Small intestine (tissue), 7 donors: ENCODE measurements around the gene OIP5. TPM values are rescaled to one million over a fixed set of nuclear protein-coding genes. Genes with fewer than 3 reads are reported as not detected.

Experiments
- DNase-seq, 2 donors: peaks; one replicate each; pipeline versions ENCODE4 v3.0.0 to v3.0.0-alpha.2; 2013
- FAIRE-seq: peaks from 2 replicates; lab custom pipeline; 2012; peaks lifted over from hg19 to GRCh38; lab: Jason Lieb, UNC
- H3K27ac ChIP-seq, 3 donors: one replicate each; pipeline ENCODE4 v1.5.1; 2013; ENCODE audit warnings: low read length in 2 of 3, mild to moderate bottlenecking in 2 of 3, control low read depth in 1 of 3, inconsistent platforms in 1 of 3, low read depth in 1 of 3, moderate library complexity in 1 of 3
- H3K27me3 ChIP-seq, 3 donors: one replicate each; pipeline ENCODE4 v1.6.1; 2013; ENCODE audit warnings: low read length in 3 of 3, inconsistent platforms in 1 of 3; ENCODE audit not compliant: control insufficient read depth in 3 of 3, insufficient read depth in 3 of 3
- H3K36me3 ChIP-seq, 3 donors: one replicate each; pipeline ENCODE4 v1.6.1; 2013; ENCODE audit warnings: low read length in 3 of 3, inconsistent platforms in 1 of 3, low read depth in 1 of 3, mild to moderate bottlenecking in 1 of 3, moderate library complexity in 1 of 3; ENCODE audit not compliant: control insufficient read depth in 3 of 3, insufficient read depth in 2 of 3
- H3K4me1 ChIP-seq, 3 donors: one replicate each; pipeline ENCODE4 v1.6.1; 2013; ENCODE audit warnings: low read length in 2 of 3, inconsistent platforms in 1 of 3, low read depth in 1 of 3, mild to moderate bottlenecking in 1 of 3, moderate library complexity in 1 of 3; ENCODE audit not compliant: control insufficient read depth in 3 of 3, insufficient read depth in 2 of 3
- H3K4me3 ChIP-seq, 3 donors: one replicate each; pipeline ENCODE4 v1.5.1; 2013; ENCODE audit warnings: low read length in 3 of 3, control low read depth in 1 of 3, inconsistent platforms in 1 of 3, low read depth in 1 of 3, mild to moderate bottlenecking in 1 of 3, moderate library complexity in 1 of 3
- H3K9me3 ChIP-seq, 2 donors: one replicate each; pipeline ENCODE4 v1.6.1; 2013; ENCODE audit warnings: low read depth in 1 of 2, low read length in 1 of 2; ENCODE audit not compliant: control insufficient read depth in 2 of 2, insufficient read depth in 1 of 2
- WGBS, 3 donors: extraction: QIAGEN DNeasy Blood & Tissue Kit; methylation state at CpG; one replicate each; pipeline ENCODE4 v1.1.7; 2013; 5-methylcytosine and 5-hydroxymethylcytosine counted together
- polyA plus RNA-seq, 4 donors: library from polyadenylated mRNA; stranded (reverse) in 3 of 4; unstranded in 1 of 4; fragments of 200-250 nt in 3 of 4; fragments of 120-200 nt in 1 of 4; gene quantifications; one replicate each; pipeline versions ENCODE4 v1.2.1 to v1.2.3, GENCODE V29; 2013
- donor health status: healthy with polysubstance abuse.
- donor health status: control.
- donor health status: control.
- donor health status: Bipolar disorder and iron deficiency.
- donor health status: healthy.

OIP5 gene
- polyA plus RNA-seq, 4 donors: 1.8 to 16.2 (median 6.7) TPM; not detected in 1

DNA sequence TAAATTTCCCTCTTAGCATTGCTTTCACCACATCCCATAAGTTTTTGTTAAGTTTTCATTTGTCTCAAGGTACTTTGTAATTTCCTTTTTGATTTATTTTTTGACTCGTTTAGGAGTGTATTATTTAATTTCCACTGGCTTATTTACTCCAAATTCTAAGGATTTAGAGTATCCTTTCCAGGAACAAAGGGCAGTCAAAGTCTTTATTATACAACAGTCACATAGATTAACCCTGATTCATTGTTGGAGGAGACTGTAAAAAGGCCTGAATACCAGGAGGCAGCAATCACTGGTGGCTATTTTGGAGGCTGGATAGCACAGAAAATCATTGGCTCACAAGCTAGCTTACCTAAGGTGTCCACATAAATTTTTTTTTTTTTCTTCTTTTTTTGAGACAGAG lies 39.9 kb downstream of the OIP5 start:
- Histone ChIP-seq H3K9me3 (no peaks in the 10 kb centered on the region), H3K27ac (peak overlapping the region in 1 of 3 donors; percentile 58), H3K4me3 (no peak overlapping the region), H3K36me3 (peaks cover 6 to 52% (median 8%) of the 10 kb centered on the region in 3 donors), H3K27me3 (no peaks in the 10 kb centered on the region), H3K4me1 (no peaks in the 10 kb centered on the region)
- FAIRE-seq: no peak
- 24 to 48% (median 45%) methylated on average over 1 of the region's 1 CpG for WGBS, 3 donors
- DNase-seq: no peak

DNA sequence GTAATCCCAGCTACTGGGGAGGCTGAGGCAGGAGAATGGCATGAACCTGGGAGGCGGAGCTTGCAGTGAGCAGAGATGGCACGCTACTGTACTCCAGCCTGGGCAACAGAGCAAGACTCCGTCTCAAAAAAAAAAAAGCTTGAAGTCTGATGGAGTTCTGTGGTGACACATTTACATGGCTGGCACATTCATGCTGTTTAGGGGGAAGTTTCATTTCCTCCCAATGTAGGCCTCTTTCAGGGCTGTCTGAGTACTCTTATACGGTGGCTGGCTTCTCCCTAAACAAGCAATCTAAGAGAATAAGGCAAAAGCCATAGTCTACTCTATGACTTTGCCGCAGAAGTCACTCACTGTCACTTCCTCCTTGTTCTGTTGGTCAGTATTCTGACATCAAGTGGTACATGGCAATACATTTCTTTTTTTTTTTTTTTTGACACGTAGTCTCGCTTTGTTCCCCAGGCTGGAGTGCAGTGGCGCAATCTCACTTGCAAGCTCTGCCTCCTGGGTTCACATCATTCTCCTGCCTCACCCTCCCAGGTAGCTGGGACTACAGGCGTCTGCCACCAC lies 41.2 kb downstream of the OIP5 start:
- Histone ChIP-seq H3K9me3 (no peaks in the 10 kb centered on the region), H3K27ac (peak overlapping the region in 1 of 3 donors; percentile 57), H3K4me1 (no peaks in the 10 kb centered on the region), H3K27me3 (no peaks in the 10 kb centered on the region), H3K4me3 (no peak overlapping the region), H3K36me3 (peaks cover 5 to 50% (median 9%) of the 10 kb centered on the region in 3 donors)
- FAIRE-seq (no peak), DNase-seq (no peak)
- WGBS, 3 donors: 80 to 92% (median 86%) methylated on average over 9 of the region's 9 CpGs

GRCh38 chr15:41289953-41290352 lies 42.4 kb downstream of the OIP5 start:
- 87 to 91% (median 88%) methylated on average over 2 of the region's 2 CpGs for WGBS, 3 donors
- FAIRE-seq: no peak
- peaks cover 5 to 45% (median 11%) of the 10 kb centered on the region in 3 donors for H3K36me3 ChIP-seq

GRCh38 chr15:41288464-41288863 lies 43.9 kb downstream of the OIP5 start:
- FAIRE-seq (no peak), DNase-seq (no peak)
- Histone ChIP-seq H3K4me1 (peaks cover 0 to 5% (median 5%) of the 10 kb centered on the region in 3 donors), H3K9me3 (no peaks in the 10 kb centered on the region), H3K4me3 (no peak overlapping the region), H3K27me3 (no peaks in the 10 kb centered on the region), H3K36me3 (peaks cover 5 to 40% (median 11%) of the 10 kb centered on the region in 3 donors), H3K27ac (no peak overlapping the region)
- WGBS, 3 donors: 73 to 88% (median 85%) methylated on average over 1 of the region's 1 CpG

More at GRCh38 chr15:41289953-41290352, 42.4 kb downstream of the OIP5 start:
- no peaks in the 10 kb centered on the region for H3K9me3 ChIP-seq
- H3K27me3 ChIP-seq: no peaks in the 10 kb centered on the region
- peaks cover 0 to 5% (median 5%) of the 10 kb centered on the region in 3 donors for H3K4me1 ChIP-seq
- no peak overlapping the region for H3K27ac ChIP-seq
- no peak overlapping the region for H3K4me3 ChIP-seq
- no peak for DNase-seq

DNA sequence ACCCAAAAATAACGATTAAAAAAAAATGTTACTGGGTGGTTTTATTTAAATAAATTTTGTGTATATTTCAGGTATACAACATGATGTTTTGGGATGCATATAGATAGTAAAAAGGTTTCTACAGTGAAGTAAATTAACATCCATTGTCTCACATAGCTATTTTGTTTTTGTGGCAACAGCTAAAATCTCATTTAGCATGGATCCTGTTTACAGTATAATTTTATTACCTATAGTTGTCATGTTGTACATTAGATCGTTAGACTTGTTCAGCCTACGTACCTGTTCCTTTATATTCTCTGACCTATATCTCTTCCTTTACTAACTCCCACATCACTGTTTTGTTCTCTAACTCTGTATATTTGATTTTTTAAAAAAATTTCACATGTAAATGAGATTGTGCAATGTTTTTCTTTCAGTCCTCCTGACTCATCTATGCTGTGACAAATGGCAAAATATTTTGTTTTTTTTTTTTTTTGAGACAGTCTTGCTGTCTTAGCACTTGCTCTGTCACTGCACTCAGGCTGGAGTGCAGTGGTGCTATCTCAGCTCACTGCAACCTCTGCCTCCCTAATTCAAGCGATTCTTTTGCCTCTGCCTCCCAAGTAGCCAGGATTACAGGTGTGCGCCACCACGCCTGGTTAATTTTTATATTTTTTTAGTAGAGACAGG lies 45.6 kb downstream of the OIP5 start:
- Histone ChIP-seq H3K4me1 (peaks cover 0 to 11% (median 5%) of the 10 kb centered on the region in 3 donors), H3K36me3 (peaks cover 5 to 36% (median 10%) of the 10 kb centered on the region in 3 donors), H3K9me3 (no peaks in the 10 kb centered on the region), H3K27me3 (no peaks in the 10 kb centered on the region), H3K27ac (no peak overlapping the region), H3K4me3 (no peak overlapping the region)
- 91 to 98% (median 95%) methylated on average over 6 of the region's 6 CpGs for WGBS, 3 donors
- no peak for DNase-seq
- FAIRE-seq: no peak

DNA sequence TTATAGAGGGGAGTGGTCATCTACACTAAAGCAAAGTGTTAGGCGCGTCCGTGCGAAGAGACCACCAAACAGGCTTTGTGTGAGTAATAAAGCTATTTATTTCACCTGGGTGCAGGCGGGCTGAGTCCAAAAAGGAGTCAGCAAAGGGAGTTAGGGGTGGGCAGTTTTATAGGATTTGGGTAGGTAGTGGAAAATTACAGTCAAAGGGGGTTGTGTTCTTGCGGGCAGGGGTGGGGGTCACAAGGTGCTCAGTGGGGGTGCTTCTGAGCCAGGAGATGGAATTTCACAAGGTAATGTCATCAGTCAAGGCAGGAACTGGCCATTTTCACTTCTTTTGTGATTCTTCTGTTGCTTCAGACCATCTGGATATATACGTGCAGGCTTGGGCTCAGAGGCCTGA lies 47.1 kb downstream of the OIP5 start:
- H3K27me3 ChIP-seq: no peaks in the 10 kb centered on the region
- WGBS, 3 donors: 35 to 46% (median 44%) methylated on average over 7 of the region's 7 CpGs
- peak overlapping the region in 2 of 3 donors; percentile 82 to 93 for H3K4me3 ChIP-seq
- peaks cover 0 to 11% (median 5%) of the 10 kb centered on the region in 3 donors for H3K4me1 ChIP-seq
- no peaks in the 10 kb centered on the region for H3K9me3 ChIP-seq
- DNase-seq (no peak), FAIRE-seq (no peak)
- H3K27ac ChIP-seq: peak overlapping the region in 1 of 3 donors; percentile 23
- peaks cover 5 to 27% (median 8%) of the 10 kb centered on the region in 3 donors for H3K36me3 ChIP-seq

DNA sequence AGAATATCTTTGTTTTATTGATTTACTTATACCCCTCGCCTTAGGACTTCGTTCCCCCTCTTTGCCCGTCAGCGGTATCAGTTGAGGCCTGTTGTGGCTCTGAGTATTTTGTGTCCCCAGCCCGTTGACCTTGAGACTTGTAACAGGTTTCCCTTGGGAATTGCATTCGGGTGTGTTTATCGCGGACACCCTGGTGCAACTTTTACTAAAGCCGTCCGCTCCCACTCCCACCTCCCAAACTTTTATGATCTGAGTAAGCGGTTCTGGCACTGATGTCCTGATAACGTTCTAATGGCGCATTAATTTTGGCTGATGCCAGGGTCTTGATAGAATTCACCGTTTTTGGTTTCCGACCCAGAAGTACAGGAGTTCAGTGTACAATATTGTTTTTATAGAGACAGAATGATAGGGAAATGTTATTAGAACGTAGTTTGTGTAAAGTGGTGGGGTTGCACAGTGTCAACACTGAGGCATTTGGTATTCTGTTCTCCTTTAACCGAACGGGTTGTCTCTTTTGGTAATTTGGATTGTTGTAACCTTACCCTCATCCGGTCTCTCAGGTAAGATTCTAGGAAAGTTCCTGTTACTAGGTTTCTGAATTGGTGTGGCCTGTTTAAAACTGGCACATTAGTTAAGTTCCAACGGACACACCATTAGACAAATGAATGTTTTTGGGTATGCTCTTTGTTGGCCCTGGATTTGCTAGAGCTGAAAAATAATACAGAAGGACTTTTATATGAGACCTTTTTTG lies 47.8 kb downstream of the OIP5 start:
- WGBS, 3 donors: 0 to 1% (median 1%) methylated on average over 20 of the region's 20 CpGs
- no peak for FAIRE-seq

More for the DNA sequence above, 47.8 kb downstream of the OIP5 start:
- peak overlapping the region; percentile 88 to 97 (median 91) for H3K27ac ChIP-seq
- no peaks in the 10 kb centered on the region for H3K9me3 ChIP-seq
- no peaks in the 10 kb centered on the region for H3K27me3 ChIP-seq
- H3K4me1 ChIP-seq: peaks cover 0 to 11% (median 5%) of the 10 kb centered on the region in 3 donors
- peaks cover 5 to 26% (median 13%) of the 10 kb centered on the region in 3 donors for H3K36me3 ChIP-seq
- peak overlapping the region; percentile 82 to 99 (median 93) for H3K4me3 ChIP-seq
- peak in 1 of 2 donors; percentile 60 for DNase-seq
